SU-DHL-6 (cell line): Measurements from ENCODE around the gene EOMES.

Experiments
- H2AFZ ChIP-seq: fragments of 200-600 bp; sonication (generic); 2 replicates; pipeline ENCODE4 v1.6.1; 2014; ENCODE audit warnings: low read depth, mild to moderate bottlenecking, moderate library complexity, mixed read lengths, antibody characterized with exemption, low read length; ENCODE audit not compliant: severe bottlenecking
- H3F3A ChIP-seq: fragments of 200-600 bp; shearing (Covaris generic); 2 replicates; pipeline ENCODE4 v1.6.0; 2016; ENCODE audit warnings: antibody characterized with exemption, mild to moderate bottlenecking; ENCODE audit not compliant: insufficient read depth
- H3K27ac ChIP-seq: fragments of 200-600 bp; sonication (generic); 2 replicates; pipeline ENCODE4 v1.5.1; 2016; ENCODE audit warnings: low read depth, mild to moderate bottlenecking, low read length, moderate library complexity, mixed read lengths
- H3K27me3 ChIP-seq: fragments of 200-600 bp; sonication (generic), shearing (Covaris generic); 2 replicates; pipeline ENCODE4 v1.6.0; 2014; ENCODE audit warnings: mild to moderate bottlenecking, low read length
- H3K36me3 ChIP-seq: fragments of 200-600 bp; sonication (generic); 2 replicates; pipeline ENCODE4 v1.6.1; 2014; ENCODE audit warnings: mild to moderate bottlenecking, low read length, mixed read lengths
- H3K4me2 ChIP-seq: fragments of 300-600, 200-600 bp; shearing (Covaris generic), sonication (generic); 2 replicates; pipeline ENCODE4 v1.6.0; 2014; ENCODE audit warnings: low read length, low read depth, mild to moderate bottlenecking; ENCODE audit not compliant: poor library complexity, severe bottlenecking
- H3K4me3 ChIP-seq: fragments of 200-600 bp; sonication (generic); 2 replicates; pipeline ENCODE4 v1.5.1; 2014; ENCODE audit warnings: antibody characterized with exemption, low read length, mild to moderate bottlenecking, mixed read lengths; ENCODE audit not compliant: insufficient read depth, poor library complexity, severe bottlenecking
- H3K79me2 ChIP-seq: fragments of 200-600 bp; sonication (generic); 2 replicates; pipeline ENCODE4 v1.6.1; 2014; ENCODE audit warnings: mild to moderate bottlenecking, low read length, moderate library complexity; ENCODE audit not compliant: insufficient read depth
- H3K9ac ChIP-seq: fragments of 200-600 bp; sonication (generic); 2 replicates; pipeline ENCODE4 v1.7.0; 2014; ENCODE audit warnings: mild to moderate bottlenecking, low read length
- H3K9me2 ChIP-seq: fragments of 200-600 bp; sonication (generic); replicated peaks from 2 replicates; pipeline ENCODE4 v1.6.1; 2014; ENCODE audit warnings: low read length; ENCODE audit not compliant: insufficient read depth
- H3K9me3 ChIP-seq: fragments of 200-600 bp; sonication (generic); 2 replicates; pipeline ENCODE4 v1.6.1; 2014; ENCODE audit warnings: low read length, mixed read lengths; ENCODE audit not compliant: insufficient read depth
- H4K20me1 ChIP-seq: fragments of 200-600 bp; sonication (generic); 2 replicates; pipeline ENCODE4 v1.6.1; 2014; ENCODE audit warnings: low read depth, mild to moderate bottlenecking, antibody characterized with exemption, low read length, moderate library complexity, mixed read lengths
- EZH2phosphoT487 ChIP-seq: fragments of 200-600 bp; sonication (generic), shearing (Covaris generic); conservative IDR thresholded peaks from 2 replicates; pipeline ENCODE4 v1.6.1; 2018; ENCODE audit warnings: mild to moderate bottlenecking, antibody characterized with exemption, low read length, moderate library complexity, mixed read lengths
- TF ChIP-seq, protein P1 (sequence below): fragments of 200-600 bp; sonication (generic); IDR thresholded peaks from one replicate; pipeline ENCODE4 v1.5.1; 2017; ENCODE audit warnings: antibody characterized with exemption, mild to moderate bottlenecking, low read length, moderate library complexity; ENCODE audit not compliant: insufficient read depth, poor library complexity, severe bottlenecking

Gene EOMES

DNA sequence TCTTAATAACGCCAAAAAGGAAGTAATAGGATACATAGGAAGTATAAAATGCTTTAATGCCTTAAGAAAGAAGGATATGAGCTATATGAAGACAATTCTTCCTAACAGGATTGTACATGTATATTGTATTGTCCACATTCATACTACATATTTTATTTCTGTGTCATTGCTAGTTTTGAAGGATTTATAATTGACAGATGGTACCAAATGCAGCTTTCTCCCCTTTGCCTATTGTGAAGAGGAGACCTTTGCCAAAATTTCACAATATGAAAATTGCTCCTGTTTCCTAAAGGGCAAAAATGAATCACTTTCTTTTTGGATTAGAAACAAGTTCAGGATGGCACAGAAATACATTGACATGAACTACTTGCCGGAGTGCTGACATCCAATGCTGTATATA is 34.8 kb upstream of the EOMES start:
- Histone ChIP-seq H3F3A (no peaks in the 10 kb centered on the region), H2AFZ (no peak overlapping the region), H3K9ac (no peak overlapping the region), H3K4me3 (no peak overlapping the region), H3K27me3 (no peaks in the 10 kb centered on the region), H3K36me3 (no peaks in the 10 kb centered on the region), H3K9me2 (no peaks in the 10 kb centered on the region), H3K79me2 (no peaks in the 10 kb centered on the region), H4K20me1 (no peaks in the 10 kb centered on the region), H3K9me3 (no peaks in the 10 kb centered on the region), H3K27ac (no peak overlapping the region), H3K4me2 (no peak overlapping the region)
- TF ChIP-seq, protein P1, sequence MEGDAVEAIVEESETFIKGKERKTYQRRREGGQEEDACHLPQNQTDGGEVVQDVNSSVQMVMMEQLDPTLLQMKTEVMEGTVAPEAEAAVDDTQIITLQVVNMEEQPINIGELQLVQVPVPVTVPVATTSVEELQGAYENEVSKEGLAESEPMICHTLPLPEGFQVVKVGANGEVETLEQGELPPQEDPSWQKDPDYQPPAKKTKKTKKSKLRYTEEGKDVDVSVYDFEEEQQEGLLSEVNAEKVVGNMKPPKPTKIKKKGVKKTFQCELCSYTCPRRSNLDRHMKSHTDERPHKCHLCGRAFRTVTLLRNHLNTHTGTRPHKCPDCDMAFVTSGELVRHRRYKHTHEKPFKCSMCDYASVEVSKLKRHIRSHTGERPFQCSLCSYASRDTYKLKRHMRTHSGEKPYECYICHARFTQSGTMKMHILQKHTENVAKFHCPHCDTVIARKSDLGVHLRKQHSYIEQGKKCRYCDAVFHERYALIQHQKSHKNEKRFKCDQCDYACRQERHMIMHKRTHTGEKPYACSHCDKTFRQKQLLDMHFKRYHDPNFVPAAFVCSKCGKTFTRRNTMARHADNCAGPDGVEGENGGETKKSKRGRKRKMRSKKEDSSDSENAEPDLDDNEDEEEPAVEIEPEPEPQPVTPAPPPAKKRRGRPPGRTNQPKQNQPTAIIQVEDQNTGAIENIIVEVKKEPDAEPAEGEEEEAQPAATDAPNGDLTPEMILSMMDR, result no peak
- no peak for TF ChIP-seq EZH2phosphoT487

DNA sequence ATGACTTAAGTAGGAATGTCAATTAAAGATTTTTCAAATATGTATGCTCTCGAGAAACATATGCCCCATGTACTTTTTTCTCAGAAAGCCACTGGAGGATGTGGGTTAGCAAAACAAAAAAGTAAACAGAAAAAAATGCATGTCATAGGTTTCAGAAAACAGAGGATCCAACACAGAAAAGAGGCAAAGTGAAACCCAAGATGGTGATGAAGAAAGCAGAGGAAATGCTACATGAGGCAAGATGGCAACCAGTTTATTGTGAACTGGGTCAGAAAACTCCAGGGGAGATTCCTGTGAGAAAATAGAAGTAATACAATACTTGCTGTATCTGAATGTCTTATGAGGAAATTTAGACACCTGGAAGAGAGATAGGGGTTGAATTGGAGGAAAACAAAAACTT is 30.8 kb upstream of the EOMES start:
- Histone ChIP-seq H4K20me1 (no peaks in the 10 kb centered on the region), H3K9me2 (no peaks in the 10 kb centered on the region), H3K27ac (no peak overlapping the region), H3K4me3 (no peak overlapping the region), H3K9ac (no peak overlapping the region), H3K36me3 (no peaks in the 10 kb centered on the region), H2AFZ (no peak overlapping the region), H3K9me3 (no peaks in the 10 kb centered on the region), H3K79me2 (no peaks in the 10 kb centered on the region), H3K4me2 (no peak overlapping the region), H3F3A (no peaks in the 10 kb centered on the region), H3K27me3 (no peaks in the 10 kb centered on the region)
- TF ChIP-seq EZH2phosphoT487, result no peak
- TF ChIP-seq, protein P1, result no peak

DNA sequence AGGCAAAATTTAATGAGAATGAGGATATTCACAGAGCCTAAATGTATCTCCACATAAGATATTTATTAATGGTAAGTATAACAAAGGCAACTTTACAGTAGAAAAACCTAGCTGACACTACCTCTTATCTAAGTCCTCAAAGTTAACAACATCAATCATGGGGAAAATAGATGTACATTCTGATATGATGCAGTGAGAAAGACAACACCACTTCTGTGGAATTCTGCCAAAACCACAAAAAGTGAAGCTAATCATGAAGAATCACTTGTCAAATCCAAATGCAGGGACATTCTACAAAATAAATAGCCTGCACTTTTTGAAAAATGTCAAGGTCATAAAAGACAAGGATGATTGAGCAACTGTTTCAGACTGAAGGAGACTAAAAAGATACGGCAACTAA is 27.5 kb upstream of the EOMES start:
- H3K9ac ChIP-seq, result no peak overlapping the region
- TF ChIP-seq, protein P1, result no peak
- no peak for TF ChIP-seq EZH2phosphoT487
- H3K9me3 ChIP-seq, result no peaks in the 10 kb centered on the region
- H3K36me3 ChIP-seq, result no peaks in the 10 kb centered on the region
- no peaks in the 10 kb centered on the region for H3F3A ChIP-seq
- no peaks in the 10 kb centered on the region for H4K20me1 ChIP-seq
- H2AFZ ChIP-seq, result no peak overlapping the region
- H3K79me2 ChIP-seq, result no peaks in the 10 kb centered on the region
- no peaks in the 10 kb centered on the region for H3K27me3 ChIP-seq
- no peaks in the 10 kb centered on the region for H3K9me2 ChIP-seq
- no peak overlapping the region for H3K4me2 ChIP-seq
- H3K27ac ChIP-seq, result no peak overlapping the region
- no peak overlapping the region for H3K4me3 ChIP-seq
